ENCODE results near the gene RTCA. TPM values are rescaled to one million over a fixed set of nuclear protein-coding genes. Genes with fewer than 3 reads are reported as not detected.
"Not testable (repeated sequence)": the region's sequence is repeated elsewhere in the genome, so short reads cannot be mapped to it uniquely, and the experiment has no call there.

RTCA gene
- total and polyA plus RNA-seq, 2 experiments from 2014 or later: 37.2 to 38.9 TPM

GRCh38 chr1:100332331-100332730 lies 66.3 kb downstream of the RTCA start:
- no peak overlapping the region for H3K4me2 ChIP-seq
- no peaks in the 10 kb centered on the region for H3K4me1 ChIP-seq (ENCODE audit: insufficient read depth)
- H3K36me3 ChIP-seq (replicated peaks; ENCODE audit: insufficient read depth, low read depth): no peaks in the 10 kb centered on the region
- H4K20me1 ChIP-seq (ENCODE audit: insufficient read depth, poor library complexity, severe bottlenecking): no peaks in the 10 kb centered on the region
- WGBS (ENCODE audit: low lambda C conversion rate, missing lambda C conversion rate): 98% methylated on average over 9 of the region's 9 CpGs
- H3K9me2 ChIP-seq (replicated peaks; ENCODE audit: insufficient read depth): no peaks in the 10 kb centered on the region
- H3K79me2 ChIP-seq: no peaks in the 10 kb centered on the region
- no peaks in the 10 kb centered on the region for H3K9me3 ChIP-seq (ENCODE audit: low read depth)
- H3K27ac ChIP-seq: no peak overlapping the region
- no peak overlapping the region for H3K4me3 ChIP-seq
- no peak for TF ChIP-seq EZH2phosphoT487 (IDR thresholded peaks at IDR 0.05; ENCODE audit: low read depth, severe bottlenecking, unreplicated experiment)
- no peak for TF ChIP-seq CTCF (IDR thresholded peaks at IDR 0.05; ENCODE audit: poor library complexity)
- no peak for TF ChIP-seq EZH2 (IDR thresholded peaks at IDR 0.05; ENCODE audit: borderline replicate concordance)
- no peak for DNase-seq (ENCODE audit: low spot score)
- H2AFZ ChIP-seq: no peak overlapping the region
- no peaks in the 10 kb centered on the region for H3K27me3 ChIP-seq

GRCh38 chr1:100335436-100335835 lies 69.4 kb downstream of the RTCA start:
- H3K9me2 ChIP-seq (replicated peaks; ENCODE audit: insufficient read depth): no peaks in the 10 kb centered on the region
- H3K4me3 ChIP-seq: no peak overlapping the region
- H3K27ac ChIP-seq: no peak overlapping the region
- H3K27me3 ChIP-seq: no peaks in the 10 kb centered on the region
- DNase-seq (ENCODE audit: low spot score): no peak
- no peaks in the 10 kb centered on the region for H3K36me3 ChIP-seq (replicated peaks; ENCODE audit: insufficient read depth, low read depth)
- no peaks in the 10 kb centered on the region for H3K4me1 ChIP-seq (ENCODE audit: insufficient read depth)
- 83% methylated on average over 1 of the region's 1 CpG for WGBS (ENCODE audit: low lambda C conversion rate, missing lambda C conversion rate)
- H3K9me3 ChIP-seq (ENCODE audit: low read depth): no peaks in the 10 kb centered on the region
- no peak overlapping the region for H2AFZ ChIP-seq
- H4K20me1 ChIP-seq (ENCODE audit: insufficient read depth, poor library complexity, severe bottlenecking): no peaks in the 10 kb centered on the region
- no peak overlapping the region for H3K4me2 ChIP-seq
- no peaks in the 10 kb centered on the region for H3K79me2 ChIP-seq
- TF ChIP-seq CTCF (IDR thresholded peaks at IDR 0.05; ENCODE audit: poor library complexity) (no peak), EZH2phosphoT487 (IDR thresholded peaks at IDR 0.05; ENCODE audit: low read depth, severe bottlenecking, unreplicated experiment) (no peak), EZH2 (IDR thresholded peaks at IDR 0.05; ENCODE audit: borderline replicate concordance) (no peak)

GRCh38 chr1:100337878-100338277 lies 71.9 kb downstream of the RTCA start:
- WGBS (ENCODE audit: low lambda C conversion rate, missing lambda C conversion rate): 68% methylated on average over 5 of the region's 5 CpGs
- H3K9me3 ChIP-seq (ENCODE audit: low read depth); H3K4me3 ChIP-seq; H3K4me2 ChIP-seq; H3K27me3 ChIP-seq; H2AFZ ChIP-seq; DNase-seq (ENCODE audit: low spot score); H3K9me2 ChIP-seq (replicated peaks; ENCODE audit: insufficient read depth); H3K36me3 ChIP-seq (replicated peaks; ENCODE audit: insufficient read depth, low read depth); H3K27ac ChIP-seq; H3K79me2 ChIP-seq; H3K4me1 ChIP-seq (ENCODE audit: insufficient read depth); H4K20me1 ChIP-seq (ENCODE audit: insufficient read depth, poor library complexity, severe bottlenecking): not testable (repeated sequence)

GRCh38 chr1:100339735-100340134 lies 73.7 kb downstream of the RTCA start:
- DNase-seq (ENCODE audit: low spot score); H3K27ac ChIP-seq; H3K4me2 ChIP-seq; H2AFZ ChIP-seq; H3K36me3 ChIP-seq (replicated peaks; ENCODE audit: insufficient read depth, low read depth); H3K4me1 ChIP-seq (ENCODE audit: insufficient read depth); H3K27me3 ChIP-seq; H3K79me2 ChIP-seq; H3K9me2 ChIP-seq (replicated peaks; ENCODE audit: insufficient read depth); H4K20me1 ChIP-seq (ENCODE audit: insufficient read depth, poor library complexity, severe bottlenecking); H3K4me3 ChIP-seq; H3K9me3 ChIP-seq (ENCODE audit: low read depth): not testable (repeated sequence)
- WGBS (ENCODE audit: low lambda C conversion rate, missing lambda C conversion rate): 91% methylated on average over 6 of the region's 6 CpGs

- H2AFZ ChIP-seq: no peak overlapping the region
- H3K9me2 ChIP-seq (replicated peaks; ENCODE audit: insufficient read depth): no peaks in the 10 kb centered on the region
- no peaks in the 10 kb centered on the region for H4K20me1 ChIP-seq (ENCODE audit: insufficient read depth, poor library complexity, severe bottlenecking)
- 96% methylated on average over 1 of the region's 1 CpG for WGBS (ENCODE audit: low lambda C conversion rate, missing lambda C conversion rate)
- no peaks in the 10 kb centered on the region for H3K9me3 ChIP-seq (ENCODE audit: low read depth)
- no peak overlapping the region for H3K4me2 ChIP-seq
- H3K4me1 ChIP-seq (ENCODE audit: insufficient read depth): no peaks in the 10 kb centered on the region
- no peaks in the 10 kb centered on the region for H3K36me3 ChIP-seq (replicated peaks; ENCODE audit: insufficient read depth, low read depth)
- no peaks in the 10 kb centered on the region for H3K79me2 ChIP-seq
- TF ChIP-seq EZH2phosphoT487 (IDR thresholded peaks at IDR 0.05; ENCODE audit: low read depth, severe bottlenecking, unreplicated experiment): no peak
- TF ChIP-seq CTCF (IDR thresholded peaks at IDR 0.05; ENCODE audit: poor library complexity): no peak
- no peak for TF ChIP-seq EZH2 (IDR thresholded peaks at IDR 0.05; ENCODE audit: borderline replicate concordance)
- H3K27ac ChIP-seq: no peak overlapping the region
- H3K27me3 ChIP-seq: no peaks in the 10 kb centered on the region
- DNase-seq (ENCODE audit: low spot score): no peak
- no peak overlapping the region for H3K4me3 ChIP-seq
These were observed 74.5 kb downstream of the RTCA start for GRCh38 chr1:100340494-100340893.
